HepG2 (cell line): ENCODE measurements around the gene MAP2K3. TPM values are rescaled to one million over a fixed set of nuclear protein-coding genes. Genes with fewer than 3 reads are reported as not detected.

ENCODE experiments used
- ATF2 ChIP-seq: sonication (generic); formaldehyde crosslinking; IDR thresholded peaks from 2 replicates; pipeline ENCODE4 v1.4.0; 2020; ENCODE audit warnings: missing genetic modification reagents
- FOXJ3 ChIP-seq: sonication (generic); formaldehyde crosslinking; IDR thresholded peaks from 2 replicates; pipeline ENCODE4 v1.4.0; 2020; ENCODE audit warnings: missing genetic modification reagents, mild to moderate bottlenecking, borderline replicate concordance
- HMGA1 ChIP-seq: sonication (generic); formaldehyde crosslinking; conservative IDR thresholded peaks from 2 replicates; pipeline ENCODE4 v1.4.0; 2020; ENCODE audit warnings: missing genetic modification reagents
- HNF1A ChIP-seq, 2 experiments: sonication (generic) in 1 of 2; formaldehyde crosslinking in 1 of 2; IDR thresholded peaks; 2 replicates each; pipeline versions ENCODE4 v1.4.0 to v1.6.1; 2016 to 2020; ENCODE audit warnings: borderline replicate concordance in 1 of 2, low read depth in 1 of 2, mild to moderate bottlenecking in 1 of 2, missing genetic modification reagents in 1 of 2
- HNF1B ChIP-seq: sonication (generic); formaldehyde crosslinking; IDR thresholded peaks from 2 replicates; pipeline ENCODE4 v1.5.1; 2020; ENCODE audit warnings: mild to moderate bottlenecking, moderate library complexity, missing genetic modification reagents
- KLF9 ChIP-seq: IDR thresholded peaks from 2 replicates; pipeline ENCODE4 v1.6.1; 2016; ENCODE audit warnings: low read depth
- RBM22 ChIP-seq: fragments of 200-400 bp; formaldehyde crosslinking; optimal IDR thresholded peaks from 2 replicates; pipeline ENCODE3; 2017; ENCODE audit warnings: mild to moderate bottlenecking, low read length, moderate library complexity
- SP2 ChIP-seq: sonication (generic); formaldehyde crosslinking; IDR thresholded peaks from 2 replicates; pipeline ENCODE4 v1.5.1; 2020; ENCODE audit warnings: mild to moderate bottlenecking, missing genetic modification reagents
- ZBTB38 ChIP-seq: sonication (generic); formaldehyde crosslinking; IDR thresholded peaks from 2 replicates; pipeline ENCODE4 v1.5.1; 2020; ENCODE audit warnings: mild to moderate bottlenecking, missing genetic modification reagents
- polyA plus RNA-seq, 8 experiments: library from polyadenylated mRNA; depleted of rRNA in 3 of 8; stranded (reverse) in 7 of 8; unstranded in 1 of 8; fragments of >200 nt; fragmentation: Illumina TruSeq in 4 of 8; extraction: Trizol in 4 of 8; gene quantifications; 2 replicates each; pipeline versions ENCODE4 v1.2.1 to v1.2.3, GENCODE V29; 2011 to 2016; ENCODE audit warnings: low read depth in 4 of 8, missing spikeins in 1 of 8, mixed read lengths in 1 of 8; ENCODE audit not compliant: insufficient read depth in 1 of 8
- total RNA-seq, 5 experiments: library from RNA; depleted of rRNA; stranded (reverse); fragments of >200 nt; fragmentation: Illumina TruSeq; extraction: Trizol; gene quantifications; 2 replicates each; pipeline ENCODE4 v1.2.3, GENCODE V29; 2016; ENCODE audit warnings: low read depth in 1 of 5
- TF ChIP-seq, protein P1 (sequence below): sonication (generic); formaldehyde crosslinking; IDR thresholded peaks from 2 replicates; pipeline ENCODE4 v1.5.0; 2020; ENCODE audit warnings: mild to moderate bottlenecking, missing genetic modification reagents
- TF ChIP-seq, protein P2 (sequence below): sonication (generic); formaldehyde crosslinking; IDR thresholded peaks from 2 replicates; pipeline ENCODE4 v1.9.0; 2021; ENCODE audit warnings: mild to moderate bottlenecking, missing genetic modification reagents

Gene MAP2K3
- total and polyA plus RNA-seq, 2 of the 13 experiments (the other 11 are each of a cell fraction or from before 2014, with no cell fraction given) = 20.5 to 27.4 TPM

- TF ChIP-seq HNF1B (CRISPR knock-in tag) (0 out of 2 replicates have a peak, but pooled peaks have one; percentile 30), KLF9 (CRISPR knock-in tag) (no peak), ATF2 (CRISPR knock-in tag) (no peak), HNF1A (IDR thresholded peaks at IDR 0.05; ENCODE audit: low read depth) (no peak), HNF1A (CRISPR knock-in tag; IDR thresholded peaks at IDR 0.05; ENCODE audit: borderline replicate concordance) (no peak), ZBTB38 (CRISPR knock-in tag) (peak; percentile 28; the same call in 1 of the 2 replicates), HMGA1 (no peak), FOXJ3 (CRISPR knock-in tag) (no peak), RBM22 (no peak), SP2 (CRISPR knock-in tag) (no peak)
- TF ChIP-seq, protein P1, sequence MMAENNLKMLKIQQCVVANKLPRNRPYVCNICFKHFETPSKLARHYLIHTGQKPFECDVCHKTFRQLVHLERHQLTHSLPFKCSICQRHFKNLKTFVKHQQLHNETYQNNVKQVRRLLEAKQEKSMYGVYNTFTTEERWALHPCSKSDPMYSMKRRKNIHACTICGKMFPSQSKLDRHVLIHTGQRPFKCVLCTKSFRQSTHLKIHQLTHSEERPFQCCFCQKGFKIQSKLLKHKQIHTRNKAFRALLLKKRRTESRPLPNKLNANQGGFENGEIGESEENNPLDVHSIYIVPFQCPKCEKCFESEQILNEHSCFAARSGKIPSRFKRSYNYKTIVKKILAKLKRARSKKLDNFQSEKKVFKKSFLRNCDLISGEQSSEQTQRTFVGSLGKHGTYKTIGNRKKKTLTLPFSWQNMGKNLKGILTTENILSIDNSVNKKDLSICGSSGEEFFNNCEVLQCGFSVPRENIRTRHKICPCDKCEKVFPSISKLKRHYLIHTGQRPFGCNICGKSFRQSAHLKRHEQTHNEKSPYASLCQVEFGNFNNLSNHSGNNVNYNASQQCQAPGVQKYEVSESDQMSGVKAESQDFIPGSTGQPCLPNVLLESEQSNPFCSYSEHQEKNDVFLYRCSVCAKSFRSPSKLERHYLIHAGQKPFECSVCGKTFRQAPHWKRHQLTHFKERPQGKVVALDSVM (CRISPR knock-in tag) = no peak
- TF ChIP-seq, protein P2, sequence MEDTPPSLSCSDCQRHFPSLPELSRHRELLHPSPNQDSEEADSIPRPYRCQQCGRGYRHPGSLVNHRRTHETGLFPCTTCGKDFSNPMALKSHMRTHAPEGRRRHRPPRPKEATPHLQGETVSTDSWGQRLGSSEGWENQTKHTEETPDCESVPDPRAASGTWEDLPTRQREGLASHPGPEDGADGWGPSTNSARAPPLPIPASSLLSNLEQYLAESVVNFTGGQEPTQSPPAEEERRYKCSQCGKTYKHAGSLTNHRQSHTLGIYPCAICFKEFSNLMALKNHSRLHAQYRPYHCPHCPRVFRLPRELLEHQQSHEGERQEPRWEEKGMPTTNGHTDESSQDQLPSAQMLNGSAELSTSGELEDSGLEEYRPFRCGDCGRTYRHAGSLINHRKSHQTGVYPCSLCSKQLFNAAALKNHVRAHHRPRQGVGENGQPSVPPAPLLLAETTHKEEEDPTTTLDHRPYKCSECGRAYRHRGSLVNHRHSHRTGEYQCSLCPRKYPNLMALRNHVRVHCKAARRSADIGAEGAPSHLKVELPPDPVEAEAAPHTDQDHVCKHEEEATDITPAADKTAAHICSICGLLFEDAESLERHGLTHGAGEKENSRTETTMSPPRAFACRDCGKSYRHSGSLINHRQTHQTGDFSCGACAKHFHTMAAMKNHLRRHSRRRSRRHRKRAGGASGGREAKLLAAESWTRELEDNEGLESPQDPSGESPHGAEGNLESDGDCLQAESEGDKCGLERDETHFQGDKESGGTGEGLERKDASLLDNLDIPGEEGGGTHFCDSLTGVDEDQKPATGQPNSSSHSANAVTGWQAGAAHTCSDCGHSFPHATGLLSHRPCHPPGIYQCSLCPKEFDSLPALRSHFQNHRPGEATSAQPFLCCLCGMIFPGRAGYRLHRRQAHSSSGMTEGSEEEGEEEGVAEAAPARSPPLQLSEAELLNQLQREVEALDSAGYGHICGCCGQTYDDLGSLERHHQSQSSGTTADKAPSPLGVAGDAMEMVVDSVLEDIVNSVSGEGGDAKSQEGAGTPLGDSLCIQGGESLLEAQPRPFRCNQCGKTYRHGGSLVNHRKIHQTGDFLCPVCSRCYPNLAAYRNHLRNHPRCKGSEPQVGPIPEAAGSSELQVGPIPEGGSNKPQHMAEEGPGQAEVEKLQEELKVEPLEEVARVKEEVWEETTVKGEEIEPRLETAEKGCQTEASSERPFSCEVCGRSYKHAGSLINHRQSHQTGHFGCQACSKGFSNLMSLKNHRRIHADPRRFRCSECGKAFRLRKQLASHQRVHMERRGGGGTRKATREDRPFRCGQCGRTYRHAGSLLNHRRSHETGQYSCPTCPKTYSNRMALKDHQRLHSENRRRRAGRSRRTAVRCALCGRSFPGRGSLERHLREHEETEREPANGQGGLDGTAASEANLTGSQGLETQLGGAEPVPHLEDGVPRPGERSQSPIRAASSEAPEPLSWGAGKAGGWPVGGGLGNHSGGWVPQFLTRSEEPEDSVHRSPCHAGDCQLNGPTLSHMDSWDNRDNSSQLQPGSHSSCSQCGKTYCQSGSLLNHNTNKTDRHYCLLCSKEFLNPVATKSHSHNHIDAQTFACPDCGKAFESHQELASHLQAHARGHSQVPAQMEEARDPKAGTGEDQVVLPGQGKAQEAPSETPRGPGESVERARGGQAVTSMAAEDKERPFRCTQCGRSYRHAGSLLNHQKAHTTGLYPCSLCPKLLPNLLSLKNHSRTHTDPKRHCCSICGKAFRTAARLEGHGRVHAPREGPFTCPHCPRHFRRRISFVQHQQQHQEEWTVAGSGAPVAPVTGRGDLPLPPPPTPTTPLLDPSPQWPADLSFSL (CRISPR knock-in tag) = no peak
Observed at GRCh38 chr17:21280081-21280518, 4.4 kb upstream of the MAP2K3 start (continued).
